HG02763 (cell line): ENCODE results near the gene GAS2L1.

Experiments used
- ATAC-seq: cut with Tn5 transposase; IDR thresholded peaks from one replicate; pipeline ENCODE4 v1.9.1; 2021; ENCODE audit warnings: mild to moderate bottlenecking, moderate library complexity; ENCODE audit not compliant: unreplicated experiment

Gene GAS2L1

GRCh38 chr22:29308791-29309262 is 2.4 kb downstream of the GAS2L1 start:
- no peak for ATAC-seq

GRCh38 chr22:29309332-29310064 is 3.0 kb downstream of the GAS2L1 start:
- ATAC-seq: no peak

GRCh38 chr22:29310065-29310862 is 3.8 kb downstream of the GAS2L1 start:
- no peak for ATAC-seq

- ATAC-seq: no peak
These were observed 4.5 kb downstream of the GAS2L1 start for GRCh38 chr22:29310863-29311339.

- ATAC-seq: no peak
These were observed 5.2 kb downstream of the GAS2L1 start for GRCh38 chr22:29311464-29312217.

- ATAC-seq: no peak
These were observed 6.0 kb downstream of the GAS2L1 start for GRCh38 chr22:29312218-29313125.

- no peak for ATAC-seq
These were observed 6.7 kb downstream of the GAS2L1 start for GRCh38 chr22:29313126-29313575.

GRCh38 chr22:29313576-29314466 is 7.4 kb downstream of the GAS2L1 start:
- ATAC-seq: no peak

GRCh38 chr22:29314537-29315285 is 8.3 kb downstream of the GAS2L1 start:
- ATAC-seq: no peak

- ATAC-seq: no peak
These were observed 9.1 kb downstream of the GAS2L1 start, which contains the start of gene RASL10A for GRCh38 chr22:29315286-29316140. RASL10A (minus strand) TSS chr22:29315697; CDS start chr22:29315246, 451 bp downstream.

GRCh38 chr22:29316141-29316828 is 9.8 kb downstream of the GAS2L1 start:
- no peak for ATAC-seq

GRCh38 chr22:29317827-29318454 is 11.5 kb downstream of the GAS2L1 start:
- ATAC-seq: no peak

GRCh38 chr22:29319072-29319471 is 12.6 kb downstream of the GAS2L1 start:
- no peak for ATAC-seq

- no peak for ATAC-seq
These were observed 14.1 kb downstream of the GAS2L1 start for GRCh38 chr22:29320546-29320945.

GRCh38 chr22:29323641-29324040 is 17.2 kb downstream of the GAS2L1 start:
- ATAC-seq: no peak

- no peak for ATAC-seq
These were observed 18.9 kb downstream of the GAS2L1 start for GRCh38 chr22:29325356-29325755.
